Femur (tissue), 1 donor: ENCODE results near the gene MYL5.

Experiments used
- DNase-seq: peaks from one replicate; pipeline ENCODE4 v3.0.0-alpha.2; 2017

The MYL5 gene

GRCh38 chr4:675036-675882 is 917 bp downstream of the MYL5 start:
- no peak for DNase-seq

DNA sequence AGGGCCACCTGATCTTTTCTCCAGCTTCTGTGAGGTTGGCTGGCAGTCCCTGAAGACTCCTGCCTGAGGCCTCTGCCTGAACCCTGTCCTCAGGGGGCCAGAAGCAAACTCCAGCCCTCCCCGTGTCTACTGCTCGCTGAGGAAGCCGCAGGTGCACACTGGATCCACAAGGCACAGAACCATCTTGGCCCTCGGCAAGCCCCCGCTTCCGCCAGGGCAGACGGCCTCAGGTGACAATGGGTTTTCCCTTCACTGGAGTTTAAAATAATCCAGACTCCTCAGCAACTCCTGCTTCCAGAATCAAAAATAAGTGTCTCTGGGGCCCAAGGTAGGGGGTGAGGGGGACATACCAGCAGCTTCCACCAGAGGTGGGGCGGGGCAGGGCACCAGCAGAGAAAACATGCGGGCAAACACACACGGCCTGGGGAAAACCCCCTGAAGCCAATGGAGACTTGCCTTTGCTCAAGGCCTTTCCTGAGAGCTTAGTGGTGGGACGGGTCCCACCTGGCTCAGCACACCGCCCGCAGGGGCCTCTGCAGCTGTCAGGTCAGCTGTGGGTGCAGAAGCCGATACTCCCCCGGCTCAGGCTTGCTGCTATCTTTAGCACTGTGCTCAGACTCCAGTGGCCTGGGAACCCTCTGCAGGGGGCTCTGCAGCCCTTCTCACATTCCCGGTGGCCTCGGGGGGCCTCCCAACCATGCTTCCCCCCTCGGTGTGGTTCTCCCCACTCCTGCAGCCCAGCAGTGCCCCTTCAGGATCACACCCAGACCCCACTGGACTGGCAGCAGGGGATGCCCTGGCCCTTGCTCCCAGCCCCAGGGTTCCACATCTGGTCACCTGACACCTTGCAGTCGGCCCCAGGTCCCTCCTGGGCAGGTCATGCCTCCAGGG is 1.9 kb downstream of the MYL5 start:
- DNase-seq: peak; percentile 65

- DNase-seq: peak; percentile 68
Observed at GRCh38 chr4:676871-677235, 2.5 kb downstream of the MYL5 start.

GRCh38 chr4:677431-678293 is 3.3 kb downstream of the MYL5 start:
- DNase-seq: peak; percentile 64

GRCh38 chr4:678331-679103 is 4.2 kb downstream of the MYL5 start:
- peak; percentile 20 for DNase-seq

DNA sequence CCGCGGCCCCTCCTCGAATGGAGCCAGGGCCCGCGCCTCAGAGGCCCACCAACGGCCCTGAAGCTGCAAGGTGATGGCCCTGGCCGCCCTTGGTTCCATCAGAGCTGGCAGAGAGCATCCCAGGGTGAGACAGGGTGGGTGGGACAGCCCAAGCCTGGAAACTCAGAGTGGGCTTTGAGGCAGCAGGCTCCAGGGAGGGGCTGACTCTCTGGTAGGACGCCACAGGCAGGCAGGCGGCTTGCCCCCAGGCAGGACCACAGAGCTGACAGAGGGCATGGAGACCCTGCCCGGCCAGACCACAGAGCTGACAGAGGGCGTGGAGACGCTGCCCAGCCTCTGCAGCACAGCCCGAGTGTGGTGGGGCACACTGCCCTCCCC is 4.8 kb downstream of the MYL5 start:
- DNase-seq: no peak

DNA sequence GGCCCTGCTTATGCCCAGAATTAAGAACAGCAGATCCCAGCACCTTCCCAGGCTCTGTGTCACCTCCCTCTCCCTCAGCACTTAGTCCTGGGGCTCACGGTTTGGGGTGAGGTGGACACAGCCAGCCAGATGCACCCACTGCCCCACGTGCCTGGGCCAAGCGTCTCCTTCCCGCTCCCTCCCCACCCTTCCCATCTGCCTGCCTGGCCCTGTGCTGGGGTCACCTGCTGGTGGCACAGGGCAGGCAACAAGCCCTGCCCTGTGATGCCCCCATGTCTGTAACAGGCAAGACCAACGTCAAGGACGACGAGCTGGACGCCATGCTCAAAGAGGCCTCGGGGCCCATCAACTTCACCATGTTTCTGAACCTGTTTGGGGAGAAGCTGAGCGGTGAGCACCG is 5.3 kb downstream of the MYL5 start:
- DNase-seq: no peak

- no peak for DNase-seq
Observed at GRCh38 chr4:680091-680490, 5.7 kb downstream of the MYL5 start.

DNA sequence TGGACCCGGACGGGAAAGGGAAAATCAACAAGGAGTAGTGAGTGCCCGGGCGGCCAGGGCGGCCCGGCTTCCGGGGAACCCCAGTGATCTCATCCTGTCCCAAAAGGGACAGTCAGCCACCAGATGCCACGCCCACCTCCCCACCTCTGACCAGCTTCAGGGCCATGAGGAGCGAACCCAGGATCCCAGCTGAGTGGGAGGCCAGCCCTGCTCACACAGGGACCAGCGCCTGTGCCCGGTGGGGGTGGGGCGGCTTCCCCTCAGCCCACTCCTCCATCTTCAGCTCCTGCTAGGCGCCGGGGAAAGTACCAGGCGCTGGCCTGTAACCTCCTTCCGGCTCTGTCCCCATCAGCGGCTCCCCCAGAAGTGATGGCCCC is 6.2 kb downstream of the MYL5 start:
- no peak for DNase-seq

DNA sequence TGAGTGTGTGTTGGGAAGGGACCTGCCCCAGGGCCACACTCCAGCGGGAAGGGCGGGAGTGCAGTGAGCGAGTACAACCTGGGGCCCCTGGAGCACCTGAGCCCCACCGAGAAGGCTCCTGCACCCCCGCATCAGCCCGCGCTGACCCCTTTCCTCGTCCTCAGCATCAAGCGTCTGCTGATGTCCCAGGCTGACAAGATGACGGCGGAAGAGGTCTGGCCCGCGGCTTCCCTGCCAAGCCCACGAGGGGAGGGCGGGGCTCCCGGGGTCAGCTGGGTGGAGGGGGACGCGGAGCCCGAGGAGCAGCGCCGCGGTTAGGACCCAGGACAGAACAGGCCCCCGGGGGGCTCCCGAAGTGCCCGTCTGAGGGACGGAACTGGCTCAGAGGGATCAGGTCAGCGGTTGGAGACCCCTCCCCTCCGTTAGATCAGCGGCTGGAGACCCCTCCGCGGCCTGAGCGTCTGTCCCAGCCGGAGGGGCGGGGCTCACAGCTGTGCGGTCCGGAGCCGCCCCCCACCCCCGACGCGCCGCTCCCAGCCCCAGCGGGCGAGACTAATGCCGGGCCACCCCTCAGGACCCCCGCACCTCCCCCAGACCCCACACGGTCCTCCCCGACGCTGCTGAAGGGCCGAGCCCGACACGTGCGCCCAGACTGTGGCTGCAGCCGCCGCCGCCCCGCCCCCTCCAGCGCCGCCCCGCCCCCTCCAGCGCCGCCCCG is 6.7 kb downstream of the MYL5 start:
- peak; percentile 81 for DNase-seq

DNA sequence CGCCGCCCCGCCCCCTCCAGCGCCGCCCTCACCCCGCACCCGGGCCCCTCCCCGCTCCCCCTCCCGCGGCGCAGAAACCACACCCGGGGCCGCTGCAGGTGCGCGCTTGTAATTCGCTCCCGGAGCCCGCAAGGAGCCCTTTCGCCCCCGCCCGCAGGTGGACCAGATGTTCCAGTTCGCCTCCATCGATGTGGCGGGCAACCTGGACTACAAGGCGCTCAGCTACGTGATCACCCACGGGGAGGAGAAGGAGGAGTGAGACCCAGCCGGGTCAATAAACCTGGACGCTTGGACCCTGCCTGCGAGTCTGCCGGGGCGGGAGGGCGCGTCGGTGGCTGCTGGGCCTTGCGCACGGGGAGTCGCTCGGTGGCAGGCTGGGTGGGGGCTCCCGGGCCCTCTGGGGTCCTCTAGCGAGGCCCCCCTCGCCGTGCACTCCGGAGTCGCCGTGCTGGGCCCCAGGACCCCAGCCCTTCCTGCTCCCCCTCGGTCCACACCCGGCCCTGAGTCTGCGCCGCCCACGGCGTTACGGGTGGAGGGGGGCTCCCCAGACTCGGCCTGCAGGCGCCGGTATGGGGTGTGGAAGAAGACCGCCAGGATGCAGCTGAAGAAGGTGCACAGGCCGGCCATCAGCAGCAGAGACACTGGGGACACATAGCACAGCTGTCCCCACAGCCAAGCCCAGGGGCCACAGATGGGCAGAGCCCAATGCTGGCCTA is 7.6 kb downstream of the MYL5 start:
- DNase-seq: no peak

DNA sequence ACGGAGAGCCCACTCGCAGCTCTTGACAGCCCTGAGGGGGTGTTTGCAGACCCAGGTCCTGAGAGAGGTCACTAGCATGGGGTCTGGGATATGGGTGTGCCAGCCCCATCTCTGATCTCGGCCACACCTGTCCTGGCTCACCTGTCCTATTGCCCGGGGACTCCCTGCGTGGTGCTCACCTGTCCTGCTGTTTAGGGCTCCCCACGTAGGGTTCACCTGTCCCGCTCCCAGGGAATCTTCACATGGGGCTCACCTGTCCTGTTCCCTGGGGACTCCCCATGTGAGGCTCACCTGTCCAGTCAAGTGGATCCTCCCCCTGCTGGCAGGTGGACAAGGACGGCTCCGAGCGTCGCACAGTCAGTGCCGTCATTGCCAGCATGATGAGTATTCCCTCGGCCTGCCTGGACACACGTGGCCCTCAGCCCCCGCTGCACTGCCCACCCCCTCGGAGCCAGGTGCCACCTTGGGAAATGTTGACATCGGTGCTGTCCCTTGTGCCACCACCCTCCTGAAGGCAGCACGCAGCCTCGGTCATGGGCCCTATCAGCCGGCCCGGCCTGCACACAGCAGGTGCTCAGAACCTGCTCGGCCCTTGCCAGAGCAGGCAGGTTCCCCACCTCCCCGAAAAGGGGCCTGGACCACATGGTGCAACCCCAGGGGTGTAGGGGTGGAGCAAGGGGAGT is 8.3 kb downstream of the MYL5 start:
- no peak for DNase-seq

- no peak for DNase-seq
Observed at GRCh38 chr4:683247-683897, 9.0 kb downstream of the MYL5 start.

GRCh38 chr4:683982-684622 is 9.8 kb downstream of the MYL5 start:
- DNase-seq: peak; percentile 81

- no peak for DNase-seq
Observed at GRCh38 chr4:684623-685327, 10.4 kb downstream of the MYL5 start.

- DNase-seq: no peak
Observed at GRCh38 chr4:685679-686412, 11.5 kb downstream of the MYL5 start.

- DNase-seq: no peak
Observed at GRCh38 chr4:686413-687040, 12.2 kb downstream of the MYL5 start.
